SU-DHL-6 (cell line): ENCODE measurements around the gene FBF1.

Experiments used
- CTCF ChIP-seq: fragments of 200-600 bp; sonication (generic); IDR thresholded peaks from one replicate; pipeline ENCODE4 v1.5.1; 2017; ENCODE audit warnings: antibody characterized with exemption, mild to moderate bottlenecking, low read length, moderate library complexity; ENCODE audit not compliant: insufficient read depth, poor library complexity, severe bottlenecking
- EZH2phosphoT487 ChIP-seq: fragments of 200-600 bp; sonication (generic), shearing (Covaris generic); conservative IDR thresholded peaks from 2 replicates; pipeline ENCODE4 v1.6.1; 2018; ENCODE audit warnings: mild to moderate bottlenecking, antibody characterized with exemption, low read length, moderate library complexity, mixed read lengths

- TF ChIP-seq CTCF (peak; percentile 23), EZH2phosphoT487 (no peak)
Observed at GRCh38 chr17:75896415-75897159, 44.3 kb downstream of the FBF1 start, which contains the start of gene TRIM65.
